Smooth muscle cell (in vitro differentiated cells): ENCODE results near the gene KRTAP2-2. TPM values are rescaled to one million over a fixed set of nuclear protein-coding genes. Genes with fewer than 3 reads are reported as not detected.
"Not testable (repeated sequence)": the region's sequence is repeated elsewhere in the genome, so short reads cannot be mapped to it uniquely, and the experiment has no call there.

ENCODE experiments used
- DNase-seq: peaks from one replicate; lab custom pipeline; 2025; ENCODE audit not compliant: unreplicated experiment; lab: John Stamatoyannopoulos, UW
- H2AFZ ChIP-seq: fragments of 200-600 bp; sonication (generic); 2 replicates; pipeline ENCODE4 v1.6.0; 2016; ENCODE audit warnings: antibody characterized with exemption, low read depth, mild to moderate bottlenecking
- H3F3A ChIP-seq: fragments of 200-600 bp; sonication (generic); 2 replicates; pipeline ENCODE4 v1.6.0; 2017; ENCODE audit warnings: antibody characterized with exemption, low read depth
- H3K27ac ChIP-seq: fragments of 200-600 bp; sonication (generic); 2 replicates; pipeline ENCODE4 v1.5.1; 2016; ENCODE audit warnings: low read depth, mild to moderate bottlenecking
- H3K27me3 ChIP-seq: fragments of 200-600 bp; sonication (generic); 2 replicates; pipeline ENCODE4 v1.6.1; 2016; ENCODE audit warnings: low read depth, mild to moderate bottlenecking
- H3K36me3 ChIP-seq: fragments of 200-600 bp; sonication (generic); 2 replicates; pipeline ENCODE4 v1.5.1; 2016; ENCODE audit warnings: low read depth
- H3K4me1 ChIP-seq: fragments of 200-600 bp; sonication (generic); 2 replicates; pipeline ENCODE4 v1.5.1; 2016; ENCODE audit warnings: low read depth
- H3K4me2 ChIP-seq: fragments of 200-600 bp; sonication (generic); 2 replicates; pipeline ENCODE4 v1.6.0; 2016; ENCODE audit warnings: mild to moderate bottlenecking
- H3K4me3 ChIP-seq: fragments of 200-600 bp; sonication (generic); 2 replicates; pipeline ENCODE4 v1.5.1; 2016; ENCODE audit warnings: mild to moderate bottlenecking
- H3K79me2 ChIP-seq: fragments of 200-600 bp; sonication (generic); 2 replicates; pipeline ENCODE4 v1.6.0; 2016; ENCODE audit warnings: low read depth, mild to moderate bottlenecking
- H3K9ac ChIP-seq: fragments of 200-600 bp; sonication (generic); 2 replicates; pipeline ENCODE4 v1.6.0; 2016; ENCODE audit warnings: low read depth
- H3K9me3 ChIP-seq: fragments of 200-600 bp; sonication (generic); replicated peaks from 2 replicates; pipeline ENCODE4 v1.5.1; 2016; ENCODE audit warnings: low read depth
- H4K20me1 ChIP-seq: fragments of 200-600 bp; sonication (generic); 2 replicates; pipeline ENCODE4 v1.6.0; 2016; ENCODE audit warnings: low read depth
- CTCF ChIP-seq: fragments of 200-600 bp; sonication (generic); IDR thresholded peaks from 2 replicates; pipeline ENCODE4 v1.5.1; 2017; ENCODE audit warnings: borderline replicate concordance, mild to moderate bottlenecking, antibody characterized with exemption; ENCODE audit not compliant: insufficient read depth, poor library complexity, severe bottlenecking
- WGBS: methylation state at CpG from one replicate; pipeline ENCODE4 v1.1.7; 2016; ENCODE audit warnings: low lambda C conversion rate; 5-methylcytosine and 5-hydroxymethylcytosine counted together
- polyA plus RNA-seq: library from polyadenylated mRNA; unstranded; fragments of >200 nt; fragmentation: Nextera tagmentation; extraction: Ambion mirVana; gene quantifications from 2 replicates; pipeline ENCODE4 v1.2.1, GENCODE V29; 2016
- total RNA-seq: library from RNA; depleted of rRNA; stranded (reverse); fragments of >200 nt; gene quantifications from 2 replicates; pipeline ENCODE4 v1.2.3, GENCODE V29; 2014

Gene KRTAP2-2
- total and polyA plus RNA-seq, 2 experiments from 2014 or later: not detected

GRCh38 chr17:41042953-41043352 is 12.1 kb downstream of the KRTAP2-2 start:
- H3K36me3 ChIP-seq: no peaks in the 10 kb centered on the region
- H3F3A ChIP-seq: no peaks in the 10 kb centered on the region
- no peak overlapping the region for H3K4me2 ChIP-seq
- H4K20me1 ChIP-seq: no peaks in the 10 kb centered on the region
- no peak overlapping the region for H3K4me3 ChIP-seq
- H3K9me3 ChIP-seq: no peaks in the 10 kb centered on the region
- no peaks in the 10 kb centered on the region for H3K4me1 ChIP-seq
- no peak for TF ChIP-seq CTCF
- H2AFZ ChIP-seq: no peak overlapping the region
- DNase-seq: no peak
- no peak overlapping the region for H3K27ac ChIP-seq
- WGBS: 100% methylated on average over 1 of the region's 1 CpG
- H3K79me2 ChIP-seq: no peaks in the 10 kb centered on the region
- H3K27me3 ChIP-seq: no peaks in the 10 kb centered on the region
- H3K9ac ChIP-seq: no peak overlapping the region

- H3K27ac ChIP-seq, H3F3A ChIP-seq, H4K20me1 ChIP-seq, H3K4me2 ChIP-seq, H2AFZ ChIP-seq, H3K4me1 ChIP-seq, DNase-seq, H3K27me3 ChIP-seq, H3K36me3 ChIP-seq, H3K79me2 ChIP-seq, H3K9me3 ChIP-seq, H3K9ac ChIP-seq, H3K4me3 ChIP-seq: not testable (repeated sequence)
- 86% methylated on average over 14 of the region's 14 CpGs for WGBS
These were observed 14.1 kb downstream of the KRTAP2-2 start, which contains the start of gene KRTAP1-1 for GRCh38 chr17:41040783-41041571. KRTAP1-1 (minus strand) TSS chr17:41041450; CDS start chr17:41041397, 53 bp downstream.

GRCh38 chr17:41037853-41038350 is 17.1 kb downstream of the KRTAP2-2 start:
- no peak overlapping the region for H3K27ac ChIP-seq
- H3K36me3 ChIP-seq: no peaks in the 10 kb centered on the region
- DNase-seq: no peak
- no peaks in the 10 kb centered on the region for H3K27me3 ChIP-seq
- no peaks in the 10 kb centered on the region for H3K4me1 ChIP-seq
- H3K9me3 ChIP-seq: no peaks in the 10 kb centered on the region
- no peak for TF ChIP-seq CTCF
- H3K4me3 ChIP-seq: no peak overlapping the region
- no peak overlapping the region for H3K4me2 ChIP-seq
- H2AFZ ChIP-seq: no peak overlapping the region
- H3F3A ChIP-seq: no peaks in the 10 kb centered on the region
- no peak overlapping the region for H3K9ac ChIP-seq
- 80% methylated on average over 2 of the region's 2 CpGs for WGBS
- H3K79me2 ChIP-seq: no peaks in the 10 kb centered on the region
- H4K20me1 ChIP-seq: no peaks in the 10 kb centered on the region

- H3F3A ChIP-seq, H3K9ac ChIP-seq, H3K27me3 ChIP-seq, H3K36me3 ChIP-seq, DNase-seq, H3K27ac ChIP-seq, H2AFZ ChIP-seq, H3K4me2 ChIP-seq, H3K4me3 ChIP-seq, H3K4me1 ChIP-seq, H4K20me1 ChIP-seq, H3K79me2 ChIP-seq, H3K9me3 ChIP-seq: not testable (repeated sequence)
- 97% methylated on average over 10 of the region's 10 CpGs for WGBS
These were observed 20.6 kb downstream of the KRTAP2-2 start, which contains the start of gene KRTAP1-3 for GRCh38 chr17:41034346-41034935. KRTAP1-3 (minus strand) TSS chr17:41034874; CDS start chr17:41034821, 53 bp downstream.
